Measurements from ENCODE around the gene IGFL1.

The IGFL1 gene

DNA sequence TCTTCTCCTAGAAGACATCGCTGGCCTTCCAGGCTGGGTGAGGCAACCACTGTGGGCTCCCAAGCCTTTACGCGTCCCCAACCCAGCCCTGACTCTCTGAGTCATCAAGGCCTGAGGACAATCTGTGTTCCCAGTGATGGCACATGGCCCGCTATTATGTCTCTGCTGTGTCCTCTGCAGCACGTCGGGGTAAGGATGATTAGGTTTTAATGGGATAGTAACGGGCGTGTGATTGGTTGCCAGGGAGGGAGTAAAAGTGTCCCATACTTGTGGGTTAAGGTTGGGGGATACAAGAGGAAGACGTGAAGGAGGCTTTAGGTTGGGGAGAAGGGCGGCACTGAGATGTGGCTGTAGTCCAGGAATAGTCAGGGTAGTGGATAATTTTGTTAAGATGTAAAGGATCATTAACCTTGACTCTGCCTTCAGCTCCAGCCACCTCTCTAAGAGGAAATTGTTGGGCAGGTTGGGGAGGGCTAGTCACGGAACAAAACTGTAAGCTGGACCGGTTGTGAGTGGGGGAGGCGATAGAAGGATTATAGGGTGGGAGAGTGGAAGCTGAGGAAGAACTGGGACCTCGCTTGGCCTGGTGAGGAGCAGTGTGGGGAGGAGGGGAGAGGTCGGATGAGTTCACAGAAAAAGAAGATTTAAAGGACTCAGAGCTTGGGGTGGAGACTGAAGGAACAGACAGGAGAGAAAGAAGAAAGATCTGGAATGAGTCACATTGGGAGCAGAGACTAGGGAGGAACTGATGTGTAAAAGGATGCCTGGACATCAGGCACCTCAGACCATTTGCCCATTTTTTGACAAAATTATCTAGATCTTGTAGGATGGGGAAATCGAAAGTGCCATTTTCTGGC lies 27.9 kb upstream of the IGFL1 start:
- in situ Hi-C loops (cut with HindIII; ENCODE audit: low pct_ligation_motif_present, low sequenced_read_pairs), result no loop called here
- Histone ChIP-seq H3K27me3 (replicated peaks) (peaks cover 21% of the 10 kb centered on the region), H3K27ac (no peak overlapping the region), H3K4me3 (ENCODE audit: low read depth, low read length) (no peak overlapping the region), H3K36me3 (replicated peaks) (no peaks in the 10 kb centered on the region)
- TF ChIP-seq CTCF (IDR thresholded peaks at IDR 0.05; ENCODE audit: low read depth, low read length, missing control alignments), result no peak
- no peak for DNase-seq

- no peak for TF ChIP-seq CTCF (IDR thresholded peaks at IDR 0.05; ENCODE audit: low read depth, low read length, missing control alignments)
- in situ Hi-C loops (cut with HindIII; ENCODE audit: low pct_ligation_motif_present, low sequenced_read_pairs), result no loop called here
- no peak overlapping the region for H3K4me3 ChIP-seq (ENCODE audit: low read depth, low read length)
- H3K27me3 ChIP-seq (replicated peaks), result peaks cover 17% of the 10 kb centered on the region
- no peak for DNase-seq
- no peak overlapping the region for H3K27ac ChIP-seq
- no peaks in the 10 kb centered on the region for H3K36me3 ChIP-seq (replicated peaks)
Measured at GRCh38 chr19:46202426-46202825, 27.1 kb upstream of the IGFL1 start.

DNA sequence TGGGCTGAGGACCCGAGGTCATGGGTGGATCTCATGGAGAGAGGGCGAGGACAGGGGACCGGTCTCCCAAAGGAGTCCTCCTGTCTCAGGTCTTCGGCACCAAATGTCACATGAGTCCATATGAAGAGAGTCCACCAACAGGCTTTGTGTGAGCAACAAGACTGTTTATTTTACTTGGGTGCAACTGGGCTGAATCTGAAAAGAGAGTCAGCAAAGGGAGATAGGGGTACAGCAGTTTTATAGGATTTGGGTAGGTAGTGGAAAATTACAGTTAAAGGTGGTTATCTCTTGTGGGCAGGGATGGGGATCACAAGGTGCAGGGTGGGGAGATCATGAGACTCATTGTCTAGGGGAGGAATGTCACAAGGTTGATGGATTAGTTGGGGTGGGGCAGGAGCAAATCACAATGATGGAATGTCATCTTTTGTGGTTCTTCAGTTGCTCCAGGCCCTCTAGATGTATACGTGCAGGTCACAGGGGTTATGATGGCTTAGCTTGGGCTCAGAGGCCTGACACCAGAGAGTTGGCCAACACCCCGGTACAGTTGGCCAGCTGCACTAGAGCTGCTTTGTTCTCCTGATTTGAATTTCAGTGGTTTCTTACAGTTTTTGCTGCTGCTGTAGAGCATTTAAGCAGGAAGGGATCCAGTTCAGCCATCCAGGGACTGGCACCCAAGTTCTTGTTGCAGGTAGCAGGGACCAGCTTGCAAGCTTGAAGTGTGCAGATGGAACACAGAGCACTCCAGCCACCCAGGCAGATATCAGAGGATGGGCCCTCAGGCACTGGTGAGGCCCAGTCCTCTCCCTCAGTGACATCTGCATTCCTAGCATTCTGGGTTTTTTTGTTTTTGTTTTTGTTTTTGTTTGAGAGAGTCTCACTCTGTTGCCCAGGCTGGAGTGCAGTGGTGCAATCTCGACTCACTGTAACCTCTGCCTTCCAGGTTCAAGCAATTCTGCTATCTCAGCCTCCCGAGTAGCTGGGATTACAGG lies 26.4 kb upstream of the IGFL1 start:
- H3K36me3 ChIP-seq (replicated peaks), result no peaks in the 10 kb centered on the region
- DNase-seq, result no peak
- H3K27me3 ChIP-seq (replicated peaks), result peaks cover 17% of the 10 kb centered on the region
- in situ Hi-C loops (cut with HindIII; ENCODE audit: low pct_ligation_motif_present, low sequenced_read_pairs), result no loop called here
- no peak for TF ChIP-seq CTCF (IDR thresholded peaks at IDR 0.05; ENCODE audit: low read depth, low read length, missing control alignments)
- H3K4me3 ChIP-seq (ENCODE audit: low read depth, low read length), result no peak overlapping the region
- H3K27ac ChIP-seq, result no peak overlapping the region

GRCh38 chr19:46204008-46204407 lies 25.5 kb upstream of the IGFL1 start:
- peaks cover 14% of the 10 kb centered on the region for H3K27me3 ChIP-seq (replicated peaks)
- no peak for TF ChIP-seq CTCF (IDR thresholded peaks at IDR 0.05; ENCODE audit: low read depth, low read length, missing control alignments)
- in situ Hi-C loops (cut with HindIII; ENCODE audit: low pct_ligation_motif_present, low sequenced_read_pairs), result no loop called here
- H3K4me3 ChIP-seq (ENCODE audit: low read depth, low read length), result no peak overlapping the region
- DNase-seq, result no peak
- H3K27ac ChIP-seq, result no peak overlapping the region
- H3K36me3 ChIP-seq (replicated peaks), result no peaks in the 10 kb centered on the region

DNA sequence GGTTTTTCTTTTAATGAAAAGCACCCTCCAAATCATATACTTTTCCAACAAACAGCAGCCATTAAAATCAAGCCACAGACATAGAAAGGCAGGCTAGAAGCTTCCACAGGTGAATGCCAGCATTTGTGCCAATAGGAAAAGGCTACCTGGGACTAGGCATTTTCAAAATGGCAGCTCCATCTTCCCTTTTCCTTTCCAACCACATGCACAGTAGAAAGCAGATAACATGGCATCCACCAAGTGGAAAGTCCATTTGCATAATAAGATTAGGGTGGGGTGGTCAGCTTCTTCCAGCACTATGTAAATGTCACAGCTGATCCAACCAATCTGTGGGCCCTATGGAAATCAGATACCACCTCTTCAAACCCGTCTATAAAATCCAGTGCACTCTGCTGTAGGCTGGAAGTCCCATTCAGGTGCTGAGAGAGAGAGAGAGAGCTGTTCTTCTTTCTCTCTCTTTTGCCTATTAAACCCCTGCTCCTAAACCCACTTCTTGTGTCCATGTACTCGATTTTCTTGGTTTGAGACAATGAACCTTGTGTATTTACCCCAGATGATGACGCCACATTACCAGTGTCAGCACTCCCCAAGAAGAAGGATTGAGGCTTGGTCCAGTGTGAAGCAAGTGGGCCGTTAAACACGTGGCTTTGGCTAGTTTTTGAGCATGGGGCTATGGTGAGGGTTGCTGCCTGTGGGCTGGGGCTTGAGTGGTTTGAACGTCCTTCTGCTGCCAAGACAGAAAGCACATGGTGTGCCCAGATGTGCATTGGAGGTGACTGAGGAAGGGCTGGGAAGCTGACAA lies 24.2 kb upstream of the IGFL1 start:
- H3K27me3 ChIP-seq (replicated peaks), result peaks cover 19% of the 10 kb centered on the region
- no peak for TF ChIP-seq CTCF (IDR thresholded peaks at IDR 0.05; ENCODE audit: low read depth, low read length, missing control alignments)
- in situ Hi-C loops (cut with HindIII; ENCODE audit: low pct_ligation_motif_present, low sequenced_read_pairs), result no loop called here
- H3K27ac ChIP-seq, result no peak overlapping the region
- DNase-seq, result no peak
- H3K36me3 ChIP-seq (replicated peaks), result no peaks in the 10 kb centered on the region
- H3K4me3 ChIP-seq (ENCODE audit: low read depth, low read length), result no peak overlapping the region
